ENCODE data around the gene RCAN2.

Gene RCAN2

GRCh38 chr6:46305236-46305635 is 186.0 kb downstream of the RCAN2 start:
- H3K27me3 ChIP-seq (replicated peaks; ENCODE audit: control insufficient read depth, insufficient read depth, low read length), result no peaks in the 10 kb centered on the region; the same call in 1 of the 2 replicates
- H3K36me3 ChIP-seq (ENCODE audit: control insufficient read depth, insufficient read depth, low read length), result no peaks in the 10 kb centered on the region
- DNase-seq (ENCODE audit: extremely low read depth, insufficient read length), result no peak
- H3K4me3 ChIP-seq (replicated peaks; ENCODE audit: low read depth, low read length), result no peak overlapping the region
- TF ChIP-seq, protein P1, sequence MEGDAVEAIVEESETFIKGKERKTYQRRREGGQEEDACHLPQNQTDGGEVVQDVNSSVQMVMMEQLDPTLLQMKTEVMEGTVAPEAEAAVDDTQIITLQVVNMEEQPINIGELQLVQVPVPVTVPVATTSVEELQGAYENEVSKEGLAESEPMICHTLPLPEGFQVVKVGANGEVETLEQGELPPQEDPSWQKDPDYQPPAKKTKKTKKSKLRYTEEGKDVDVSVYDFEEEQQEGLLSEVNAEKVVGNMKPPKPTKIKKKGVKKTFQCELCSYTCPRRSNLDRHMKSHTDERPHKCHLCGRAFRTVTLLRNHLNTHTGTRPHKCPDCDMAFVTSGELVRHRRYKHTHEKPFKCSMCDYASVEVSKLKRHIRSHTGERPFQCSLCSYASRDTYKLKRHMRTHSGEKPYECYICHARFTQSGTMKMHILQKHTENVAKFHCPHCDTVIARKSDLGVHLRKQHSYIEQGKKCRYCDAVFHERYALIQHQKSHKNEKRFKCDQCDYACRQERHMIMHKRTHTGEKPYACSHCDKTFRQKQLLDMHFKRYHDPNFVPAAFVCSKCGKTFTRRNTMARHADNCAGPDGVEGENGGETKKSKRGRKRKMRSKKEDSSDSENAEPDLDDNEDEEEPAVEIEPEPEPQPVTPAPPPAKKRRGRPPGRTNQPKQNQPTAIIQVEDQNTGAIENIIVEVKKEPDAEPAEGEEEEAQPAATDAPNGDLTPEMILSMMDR (IDR thresholded peaks at IDR 0.05; ENCODE audit: insufficient read depth, low read length, poor library complexity, severe bottlenecking), result no peak

- TF ChIP-seq, protein P1 (IDR thresholded peaks at IDR 0.05; ENCODE audit: insufficient read depth, low read length, poor library complexity, severe bottlenecking), result no peak
- no peak for DNase-seq (ENCODE audit: extremely low read depth, insufficient read length)
- Histone ChIP-seq H3K36me3 (ENCODE audit: control insufficient read depth, insufficient read depth, low read length) (no peaks in the 10 kb centered on the region), H3K27me3 (replicated peaks; ENCODE audit: control insufficient read depth, insufficient read depth, low read length) (no peaks in the 10 kb centered on the region; the same call in 1 of the 2 replicates), H3K4me3 (replicated peaks; ENCODE audit: low read depth, low read length) (no peak overlapping the region)
Observed at GRCh38 chr6:46302816-46303215, 188.4 kb downstream of the RCAN2 start.

DNA sequence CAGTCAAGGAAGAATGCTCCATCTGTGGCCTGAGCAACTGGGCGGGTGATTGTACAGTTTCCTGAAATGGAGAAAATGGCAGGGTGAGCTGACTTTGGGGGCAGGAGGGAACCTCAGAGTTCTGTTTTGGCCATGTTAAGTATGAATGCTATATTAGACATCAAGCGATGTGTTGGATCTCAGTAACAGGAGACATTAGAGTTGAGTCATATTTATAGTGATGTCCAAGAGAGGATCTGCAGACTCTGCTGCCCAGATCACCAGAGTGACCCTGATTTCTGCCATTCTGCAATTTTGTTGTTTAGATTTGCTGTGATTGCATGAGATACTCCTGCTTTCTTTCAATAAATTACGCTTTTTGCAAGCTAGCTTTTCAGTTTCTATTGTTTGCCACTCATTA is 189.1 kb downstream of the RCAN2 start:
- no peak for DNase-seq (ENCODE audit: extremely low read depth, insufficient read length)
- Histone ChIP-seq H3K36me3 (ENCODE audit: control insufficient read depth, insufficient read depth, low read length) (no peaks in the 10 kb centered on the region), H3K27me3 (replicated peaks; ENCODE audit: control insufficient read depth, insufficient read depth, low read length) (no peaks in the 10 kb centered on the region; the same call in 1 of the 2 replicates), H3K4me3 (replicated peaks; ENCODE audit: low read depth, low read length) (no peak overlapping the region)
- TF ChIP-seq, protein P1 (IDR thresholded peaks at IDR 0.05; ENCODE audit: insufficient read depth, low read length, poor library complexity, severe bottlenecking), result no peak

GRCh38 chr6:46299253-46299652 is 192.0 kb downstream of the RCAN2 start:
- DNase-seq (ENCODE audit: extremely low read depth, insufficient read length), result no peak
- H3K4me3 ChIP-seq (replicated peaks; ENCODE audit: low read depth, low read length), result no peak overlapping the region
- H3K36me3 ChIP-seq (ENCODE audit: control insufficient read depth, insufficient read depth, low read length), result no peaks in the 10 kb centered on the region
- no peaks in the 10 kb centered on the region for H3K27me3 ChIP-seq (replicated peaks; ENCODE audit: control insufficient read depth, insufficient read depth, low read length)
- TF ChIP-seq, protein P1 (IDR thresholded peaks at IDR 0.05; ENCODE audit: insufficient read depth, low read length, poor library complexity, severe bottlenecking), result no peak

- no peak for DNase-seq (ENCODE audit: extremely low read depth, insufficient read length)
- Histone ChIP-seq H3K36me3 (ENCODE audit: control insufficient read depth, insufficient read depth, low read length) (no peaks in the 10 kb centered on the region), H3K27me3 (replicated peaks; ENCODE audit: control insufficient read depth, insufficient read depth, low read length) (no peaks in the 10 kb centered on the region), H3K4me3 (replicated peaks; ENCODE audit: low read depth, low read length) (no peak overlapping the region)
- TF ChIP-seq, protein P1 (IDR thresholded peaks at IDR 0.05; ENCODE audit: insufficient read depth, low read length, poor library complexity, severe bottlenecking), result no peak
Observed at GRCh38 chr6:46296586-46296985, 194.7 kb downstream of the RCAN2 start.

All from GM06990 (cell line).